ENCODE data around the gene CLEC7A.

The CLEC7A gene

DNA sequence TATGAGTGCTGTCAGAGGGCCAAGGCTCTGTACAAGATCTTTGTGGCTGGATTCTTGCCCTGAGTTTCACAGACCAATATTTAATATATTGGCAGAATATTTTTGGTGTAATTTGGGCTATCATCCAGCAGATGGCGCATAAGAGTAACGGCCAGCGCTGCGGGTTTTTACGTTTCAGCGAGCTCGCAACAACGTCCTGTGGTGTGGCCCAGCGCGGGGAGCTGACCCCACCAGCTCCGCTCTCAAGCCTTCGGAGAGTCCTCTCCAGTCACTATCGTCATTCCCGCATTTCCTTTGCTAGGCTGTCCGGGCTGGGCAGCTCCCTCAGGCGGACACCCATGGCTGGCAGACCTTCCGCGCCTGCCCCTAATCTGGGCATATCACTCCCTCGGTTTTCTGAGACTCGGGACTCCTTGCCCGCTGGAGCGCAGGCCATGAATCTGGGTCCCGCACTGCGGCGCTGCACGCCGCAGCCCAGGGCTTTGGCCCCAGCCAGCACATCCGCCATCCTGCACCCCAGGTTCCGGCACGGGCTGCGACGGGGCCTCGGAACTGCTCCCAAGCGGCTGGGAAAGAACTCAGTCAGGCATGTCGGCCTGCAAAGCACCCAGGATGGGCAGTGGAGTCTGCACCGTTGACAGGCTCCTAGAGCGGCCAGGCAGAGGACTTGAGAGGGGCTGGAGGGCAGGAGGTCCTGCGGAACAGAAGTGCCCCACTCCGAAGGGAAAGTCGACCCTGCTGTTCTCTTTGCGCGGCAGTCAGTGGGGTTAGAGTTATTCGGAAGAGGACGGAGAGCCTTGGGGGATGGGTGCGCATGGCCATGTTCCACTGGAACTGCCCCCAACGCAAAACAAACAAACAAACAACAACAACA is 23.5 kb upstream of the CLEC7A start:
- Histone ChIP-seq H3K4me1 (ENCODE audit: low read length) (peaks cover 3% of the 10 kb centered on the region), H3K9me3 (ENCODE audit: insufficient read depth, low read length) (no peaks in the 10 kb centered on the region), H2AFZ (ENCODE audit: low read depth, low read length) (no peak overlapping the region), H4K20me1 (ENCODE audit: insufficient read depth, low read length) (no peaks in the 10 kb centered on the region), H3K4me2 (ENCODE audit: low read length) (peak overlapping the region; percentile 53), H3K27me3 (ENCODE audit: low read depth, low read length) (peaks cover 53% of the 10 kb centered on the region), H3K79me2 (ENCODE audit: low read length) (no peaks in the 10 kb centered on the region), H3K27ac (ENCODE audit: low read length) (no peak overlapping the region), H3K4me3 (ENCODE audit: low read length) (0 out of 2 replicates have a peak overlapping the region, but pooled peaks have one; percentile 24), H3K9ac (ENCODE audit: low read length) (no peak overlapping the region), H3K36me3 (replicated peaks; ENCODE audit: low read depth, low read length) (no peaks in the 10 kb centered on the region)
- TF ChIP-seq, protein P1, sequence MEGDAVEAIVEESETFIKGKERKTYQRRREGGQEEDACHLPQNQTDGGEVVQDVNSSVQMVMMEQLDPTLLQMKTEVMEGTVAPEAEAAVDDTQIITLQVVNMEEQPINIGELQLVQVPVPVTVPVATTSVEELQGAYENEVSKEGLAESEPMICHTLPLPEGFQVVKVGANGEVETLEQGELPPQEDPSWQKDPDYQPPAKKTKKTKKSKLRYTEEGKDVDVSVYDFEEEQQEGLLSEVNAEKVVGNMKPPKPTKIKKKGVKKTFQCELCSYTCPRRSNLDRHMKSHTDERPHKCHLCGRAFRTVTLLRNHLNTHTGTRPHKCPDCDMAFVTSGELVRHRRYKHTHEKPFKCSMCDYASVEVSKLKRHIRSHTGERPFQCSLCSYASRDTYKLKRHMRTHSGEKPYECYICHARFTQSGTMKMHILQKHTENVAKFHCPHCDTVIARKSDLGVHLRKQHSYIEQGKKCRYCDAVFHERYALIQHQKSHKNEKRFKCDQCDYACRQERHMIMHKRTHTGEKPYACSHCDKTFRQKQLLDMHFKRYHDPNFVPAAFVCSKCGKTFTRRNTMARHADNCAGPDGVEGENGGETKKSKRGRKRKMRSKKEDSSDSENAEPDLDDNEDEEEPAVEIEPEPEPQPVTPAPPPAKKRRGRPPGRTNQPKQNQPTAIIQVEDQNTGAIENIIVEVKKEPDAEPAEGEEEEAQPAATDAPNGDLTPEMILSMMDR (IDR thresholded peaks at IDR 0.05; ENCODE audit: low read depth, low read length): peak; percentile 74
- no peak for TF ChIP-seq EZH2phosphoT487 (IDR thresholded peaks at IDR 0.05; ENCODE audit: low read depth)

DNA sequence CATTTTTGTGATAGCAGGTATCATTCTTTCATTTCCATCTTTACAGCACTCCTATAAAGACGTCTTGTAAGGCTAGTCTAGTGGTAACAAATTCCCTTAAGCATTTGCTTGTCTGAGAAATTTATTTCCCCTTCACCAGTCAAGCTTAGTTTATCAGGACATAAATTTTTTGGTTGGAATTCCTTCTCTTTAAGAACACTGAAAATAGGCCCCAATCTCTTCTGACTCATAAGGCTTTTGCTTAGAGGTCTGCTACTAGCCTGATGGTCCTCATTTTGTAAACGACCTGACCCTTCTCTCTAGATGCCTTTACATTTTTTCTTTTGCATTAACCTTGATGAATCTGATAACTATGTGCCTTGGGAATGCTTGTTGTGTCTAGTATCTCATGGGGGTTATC is 21.6 kb upstream of the CLEC7A start:
- no peak for TF ChIP-seq EZH2phosphoT487 (IDR thresholded peaks at IDR 0.05; ENCODE audit: low read depth)
- TF ChIP-seq, protein P1 (IDR thresholded peaks at IDR 0.05; ENCODE audit: low read depth, low read length): no peak

DNA sequence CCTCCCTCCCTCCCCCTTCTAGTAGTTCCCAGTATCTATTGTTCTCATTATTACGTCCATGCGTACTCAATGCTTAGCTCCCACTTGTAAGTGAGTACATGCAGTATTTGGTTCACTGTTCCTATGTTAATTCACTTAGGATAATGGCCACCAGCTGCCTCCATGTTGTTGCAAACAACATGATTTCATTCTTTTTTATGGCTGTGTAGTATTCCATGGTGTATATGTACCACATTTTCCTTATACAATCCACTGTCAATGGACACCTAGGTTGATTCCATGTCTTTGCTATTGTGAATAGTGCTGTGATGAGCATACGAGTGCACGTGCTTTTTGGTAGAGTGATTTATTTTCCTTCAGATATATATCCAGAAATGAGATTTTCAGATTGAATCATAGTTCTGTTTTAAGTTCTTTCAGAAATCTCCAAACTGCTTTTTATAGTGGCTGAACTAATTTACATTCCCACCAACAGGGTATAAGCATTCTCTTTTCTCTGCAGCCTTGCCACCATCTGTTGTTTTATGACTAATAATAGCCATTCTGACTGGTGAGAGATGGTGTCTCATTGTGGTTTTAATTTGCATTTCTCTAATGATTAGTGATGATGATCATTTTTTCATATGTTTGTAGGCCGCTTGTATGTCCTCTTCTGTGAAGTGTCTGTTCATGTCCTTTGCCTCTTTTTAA is 17.9 kb upstream of the CLEC7A start:
- H4K20me1 ChIP-seq (ENCODE audit: insufficient read depth, low read length): no peaks in the 10 kb centered on the region
- H3K79me2 ChIP-seq (ENCODE audit: low read length): no peaks in the 10 kb centered on the region
- no peaks in the 10 kb centered on the region for H3K36me3 ChIP-seq (replicated peaks; ENCODE audit: low read depth, low read length)
- no peak overlapping the region for H2AFZ ChIP-seq (ENCODE audit: low read depth, low read length)
- peaks cover 68% of the 10 kb centered on the region for H3K27me3 ChIP-seq (ENCODE audit: low read depth, low read length)
- H3K9ac ChIP-seq (ENCODE audit: low read length): no peak overlapping the region
- H3K27ac ChIP-seq (ENCODE audit: low read length): no peak overlapping the region
- no peaks in the 10 kb centered on the region for H3K9me3 ChIP-seq (ENCODE audit: insufficient read depth, low read length)
- TF ChIP-seq, protein P1 (IDR thresholded peaks at IDR 0.05; ENCODE audit: low read depth, low read length): no peak
- peak; percentile 79 for TF ChIP-seq EZH2phosphoT487 (IDR thresholded peaks at IDR 0.05; ENCODE audit: low read depth)
- H3K4me1 ChIP-seq (ENCODE audit: low read length): peaks cover 13% of the 10 kb centered on the region
- H3K4me3 ChIP-seq (ENCODE audit: low read length): no peak overlapping the region
- H3K4me2 ChIP-seq (ENCODE audit: low read length): peak overlapping the region; percentile 32

More for the DNA sequence above, 21.6 kb upstream of the CLEC7A start:
- no peak overlapping the region for H2AFZ ChIP-seq (ENCODE audit: low read depth, low read length)
- no peak overlapping the region for H3K4me2 ChIP-seq (ENCODE audit: low read length)
- peaks cover 13% of the 10 kb centered on the region for H3K4me1 ChIP-seq (ENCODE audit: low read length)
- H3K36me3 ChIP-seq (replicated peaks; ENCODE audit: low read depth, low read length): no peaks in the 10 kb centered on the region
- no peak overlapping the region for H3K27ac ChIP-seq (ENCODE audit: low read length)
- H4K20me1 ChIP-seq (ENCODE audit: insufficient read depth, low read length): no peaks in the 10 kb centered on the region
- H3K4me3 ChIP-seq (ENCODE audit: low read length): no peak overlapping the region
- H3K9me3 ChIP-seq (ENCODE audit: insufficient read depth, low read length): no peaks in the 10 kb centered on the region
- no peaks in the 10 kb centered on the region for H3K79me2 ChIP-seq (ENCODE audit: low read length)
- peaks cover 54% of the 10 kb centered on the region for H3K27me3 ChIP-seq (ENCODE audit: low read depth, low read length)
- H3K9ac ChIP-seq (ENCODE audit: low read length): no peak overlapping the region

DNA sequence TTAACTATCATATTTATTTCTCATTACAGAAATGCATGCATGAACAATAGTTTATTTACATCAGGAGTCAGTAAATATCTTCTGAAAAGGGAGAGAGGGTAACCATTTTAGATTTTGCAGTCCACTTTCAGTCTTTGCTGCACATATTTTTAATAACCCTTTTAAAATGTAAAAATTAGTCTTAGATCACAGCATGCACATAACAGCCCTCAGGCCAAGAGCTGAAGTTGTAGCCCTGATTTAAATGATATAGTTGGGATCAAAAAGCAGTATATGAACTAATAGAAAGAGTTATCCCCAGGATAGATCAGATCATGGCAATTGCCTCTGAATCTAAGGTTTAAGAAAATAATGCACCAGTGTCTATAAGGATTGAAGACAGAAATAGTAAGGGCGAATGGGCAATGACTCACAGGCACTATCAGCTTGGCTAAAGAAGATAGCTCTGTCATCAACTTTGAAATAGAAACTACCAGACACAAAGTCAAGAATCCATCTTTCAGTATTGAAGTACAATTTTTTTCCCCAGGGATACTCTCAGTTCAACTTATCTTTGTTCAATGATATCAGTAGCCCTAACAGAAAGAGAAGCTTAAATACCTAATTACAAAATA is 13.1 kb upstream of the CLEC7A start:
- H3K27ac ChIP-seq (ENCODE audit: low read length): no peak overlapping the region
- no peak overlapping the region for H3K4me3 ChIP-seq (ENCODE audit: low read length)
- no peaks in the 10 kb centered on the region for H3K36me3 ChIP-seq (replicated peaks; ENCODE audit: low read depth, low read length)
- no peak overlapping the region for H3K4me2 ChIP-seq (ENCODE audit: low read length)
- peaks cover 53% of the 10 kb centered on the region for H3K27me3 ChIP-seq (ENCODE audit: low read depth, low read length)
- H2AFZ ChIP-seq (ENCODE audit: low read depth, low read length): no peak overlapping the region
- H3K9me3 ChIP-seq (ENCODE audit: insufficient read depth, low read length): no peaks in the 10 kb centered on the region
- H3K79me2 ChIP-seq (ENCODE audit: low read length): no peaks in the 10 kb centered on the region
- no peak overlapping the region for H3K9ac ChIP-seq (ENCODE audit: low read length)
- no peaks in the 10 kb centered on the region for H4K20me1 ChIP-seq (ENCODE audit: insufficient read depth, low read length)
- TF ChIP-seq, protein P1 (IDR thresholded peaks at IDR 0.05; ENCODE audit: low read depth, low read length): no peak
- no peak for TF ChIP-seq EZH2phosphoT487 (IDR thresholded peaks at IDR 0.05; ENCODE audit: low read depth)
- peaks cover 8% of the 10 kb centered on the region for H3K4me1 ChIP-seq (ENCODE audit: low read length)
